Measurements from ENCODE around the gene AP1M1. TPM values are rescaled to one million over a fixed set of nuclear protein-coding genes. Genes with fewer than 3 reads are reported as not detected.

AP1M1 gene
- total and polyA plus RNA-seq, 2 donors = 30.6 to 72.9 TPM

GRCh38 chr19:16207490-16208025, 9.8 kb downstream of the AP1M1 start:
- no peak for DNase-seq (ENCODE audit: extremely low spot score)
- no peak overlapping the region for H3K4me3 ChIP-seq (ENCODE audit: low read depth, low read length)
- WGBS = 86% methylated on average over 12 of the region's 12 CpGs
- H3K27ac ChIP-seq (ENCODE audit: low read depth) = no peak overlapping the region
- H3K36me3 ChIP-seq (ENCODE audit: insufficient read depth) = peaks cover 1% of the 10 kb centered on the region
- H3K4me1 ChIP-seq (ENCODE audit: insufficient read depth) = no peaks in the 10 kb centered on the region

DNA sequence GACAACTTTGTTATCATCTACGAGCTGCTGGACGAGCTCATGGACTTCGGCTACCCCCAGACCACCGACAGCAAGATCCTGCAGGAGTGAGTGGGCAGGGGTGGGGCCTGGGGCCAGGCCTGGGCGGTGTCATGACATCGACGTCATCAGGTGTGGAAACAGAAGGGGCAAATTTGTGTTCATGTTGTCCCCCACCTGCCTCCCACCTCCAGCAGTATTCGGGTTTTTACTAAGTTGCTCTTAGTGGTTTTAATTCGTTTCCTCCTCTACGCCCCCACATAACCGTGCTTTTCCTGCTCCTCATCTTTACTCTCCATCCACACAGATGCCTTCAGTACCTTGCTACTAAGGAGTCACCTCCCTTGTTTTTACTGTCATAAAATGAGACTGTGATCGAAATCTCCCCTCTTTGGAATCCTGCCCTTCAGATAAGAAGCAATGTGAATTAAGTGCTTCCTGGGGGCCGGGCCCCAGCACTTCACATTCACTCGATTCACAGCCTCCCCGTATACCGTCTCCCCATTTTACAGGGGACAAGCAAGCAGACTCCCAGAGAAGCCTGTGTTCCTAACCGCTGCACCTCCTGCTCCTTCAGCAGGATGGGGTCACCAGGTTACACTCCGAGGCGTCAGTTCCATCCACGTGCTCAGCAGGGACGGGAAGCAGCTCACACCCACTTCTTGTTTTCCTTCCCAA, 10.5 kb downstream of the AP1M1 start:
- H3K27ac ChIP-seq (ENCODE audit: low read depth) = no peak overlapping the region
- WGBS = 84% methylated on average over 21 of the region's 21 CpGs
- no peak for DNase-seq (ENCODE audit: extremely low spot score)
- H3K36me3 ChIP-seq (ENCODE audit: insufficient read depth) = peaks cover 1% of the 10 kb centered on the region
- H3K4me1 ChIP-seq (ENCODE audit: insufficient read depth) = no peaks in the 10 kb centered on the region
- H3K4me3 ChIP-seq (ENCODE audit: low read depth, low read length) = no peak overlapping the region

DNA sequence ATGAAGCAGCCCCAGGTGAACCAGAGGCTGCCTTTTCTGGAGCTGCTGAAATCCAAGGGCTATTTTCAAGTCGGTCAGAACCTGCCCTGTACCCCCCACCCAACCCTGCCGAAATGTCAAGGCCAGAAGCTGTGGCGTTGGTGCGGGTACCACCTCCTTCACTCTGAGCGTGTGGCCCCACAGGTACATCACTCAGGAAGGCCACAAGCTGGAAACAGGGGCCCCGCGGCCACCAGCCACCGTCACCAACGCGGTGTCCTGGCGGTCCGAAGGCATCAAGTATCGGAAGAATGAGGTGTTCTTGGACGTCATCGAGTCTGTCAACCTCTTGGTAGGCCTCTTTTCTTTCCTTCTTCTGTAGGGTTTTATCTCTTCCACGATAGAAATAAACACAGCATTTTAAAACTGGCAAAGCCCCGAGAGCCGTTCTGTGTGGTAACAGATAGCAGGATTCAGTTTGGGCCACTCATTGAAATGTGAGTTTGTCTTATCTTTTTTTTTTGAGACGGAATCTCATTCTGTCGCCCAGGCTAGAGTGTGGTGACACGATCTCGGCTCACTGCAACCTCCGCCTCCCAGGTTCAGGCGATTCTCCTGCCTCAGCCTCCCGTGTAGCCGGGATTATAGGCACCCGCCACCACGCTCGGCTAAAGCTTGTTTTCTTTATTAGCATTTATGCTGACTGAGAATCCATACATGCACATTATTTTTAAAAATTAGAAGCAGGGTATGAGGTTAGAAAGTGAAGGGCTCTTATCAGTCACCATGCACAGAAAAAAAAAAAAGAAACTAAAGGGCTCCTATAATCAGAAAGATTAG, 11.3 kb downstream of the AP1M1 start:
- 89% methylated on average over 29 of the region's 29 CpGs for WGBS
- Histone ChIP-seq H3K27ac (ENCODE audit: low read depth) (no peak overlapping the region), H3K4me1 (ENCODE audit: insufficient read depth) (no peaks in the 10 kb centered on the region), H3K4me3 (ENCODE audit: low read depth, low read length) (no peak overlapping the region), H3K36me3 (ENCODE audit: insufficient read depth) (peaks cover 1% of the 10 kb centered on the region)
- DNase-seq (ENCODE audit: extremely low spot score) = no peak

- H3K4me1 ChIP-seq (ENCODE audit: insufficient read depth) = no peaks in the 10 kb centered on the region
- 89% methylated on average over 4 of the region's 4 CpGs for WGBS
- no peak overlapping the region for H3K4me3 ChIP-seq (ENCODE audit: low read depth, low read length)
- H3K36me3 ChIP-seq (ENCODE audit: insufficient read depth) = no peaks in the 10 kb centered on the region
- no peak for DNase-seq (ENCODE audit: extremely low spot score)
- no peak overlapping the region for H3K27ac ChIP-seq (ENCODE audit: low read depth)
Measured at GRCh38 chr19:16210168-16210567, 12.5 kb downstream of the AP1M1 start.

- no peaks in the 10 kb centered on the region for H3K4me1 ChIP-seq (ENCODE audit: insufficient read depth)
- H3K36me3 ChIP-seq (ENCODE audit: insufficient read depth) = no peaks in the 10 kb centered on the region
Measured at GRCh38 chr19:16213076-16213475, 15.4 kb downstream of the AP1M1 start.

DNA sequence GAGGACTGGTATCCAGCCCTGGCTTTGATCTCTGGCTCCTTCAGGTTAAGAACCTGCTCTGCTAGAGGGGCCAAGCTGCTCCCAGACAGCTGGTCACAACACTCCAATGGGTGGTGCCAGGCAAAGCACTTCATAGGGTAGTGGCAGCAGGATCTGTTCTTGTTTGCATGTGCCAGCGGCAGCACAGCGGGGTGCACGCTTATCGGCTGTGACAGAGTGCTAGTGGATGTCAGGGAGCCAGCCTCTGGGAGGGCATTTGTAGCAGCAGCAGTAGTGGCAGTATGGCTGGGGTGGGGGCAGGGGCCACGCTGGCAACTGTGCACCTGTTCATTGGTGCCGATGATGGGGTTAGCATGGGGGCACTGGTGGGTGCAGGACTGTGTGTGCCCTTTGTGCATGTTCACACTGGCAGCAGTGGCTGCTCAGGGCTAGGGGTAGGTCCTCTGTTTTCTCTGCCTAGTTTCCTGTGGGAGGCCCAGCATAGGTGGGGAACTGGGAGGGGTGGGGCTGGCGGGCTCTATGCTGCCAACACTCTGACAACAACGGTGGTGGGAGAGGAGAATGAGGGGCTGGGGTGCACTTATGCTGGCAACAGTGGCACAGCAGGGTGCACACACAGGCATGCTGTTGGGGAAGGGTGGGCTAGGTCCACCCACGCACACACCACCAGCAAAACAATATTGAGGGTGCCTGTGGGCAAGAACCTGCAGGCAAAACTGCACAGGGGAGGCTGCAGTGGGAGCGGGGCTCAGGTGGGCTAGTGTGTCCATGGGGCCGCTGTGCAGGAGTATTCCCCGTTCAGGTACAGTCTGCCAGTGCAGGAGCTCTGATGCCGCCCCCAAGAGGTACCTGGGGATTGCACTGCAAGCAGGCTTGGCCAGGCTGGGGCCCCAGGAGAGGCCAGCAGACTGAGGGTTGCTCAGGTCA, 19.3 kb downstream of the AP1M1 start:
- no peaks in the 10 kb centered on the region for H3K4me1 ChIP-seq (ENCODE audit: insufficient read depth)
- no peak for DNase-seq (ENCODE audit: extremely low spot score)
- H3K36me3 ChIP-seq (ENCODE audit: insufficient read depth) = no peaks in the 10 kb centered on the region
- no peak overlapping the region for H3K27ac ChIP-seq (ENCODE audit: low read depth)
- no peak overlapping the region for H3K4me3 ChIP-seq (ENCODE audit: low read depth, low read length)
- WGBS = 88% methylated on average over 13 of the region's 13 CpGs

More at GRCh38 chr19:16213076-16213475, 15.4 kb downstream of the AP1M1 start:
- H3K27ac ChIP-seq (ENCODE audit: low read depth) = no peak overlapping the region
- no peak for DNase-seq (ENCODE audit: extremely low spot score)
- H3K4me3 ChIP-seq (ENCODE audit: low read depth, low read length) = no peak overlapping the region

DNA sequence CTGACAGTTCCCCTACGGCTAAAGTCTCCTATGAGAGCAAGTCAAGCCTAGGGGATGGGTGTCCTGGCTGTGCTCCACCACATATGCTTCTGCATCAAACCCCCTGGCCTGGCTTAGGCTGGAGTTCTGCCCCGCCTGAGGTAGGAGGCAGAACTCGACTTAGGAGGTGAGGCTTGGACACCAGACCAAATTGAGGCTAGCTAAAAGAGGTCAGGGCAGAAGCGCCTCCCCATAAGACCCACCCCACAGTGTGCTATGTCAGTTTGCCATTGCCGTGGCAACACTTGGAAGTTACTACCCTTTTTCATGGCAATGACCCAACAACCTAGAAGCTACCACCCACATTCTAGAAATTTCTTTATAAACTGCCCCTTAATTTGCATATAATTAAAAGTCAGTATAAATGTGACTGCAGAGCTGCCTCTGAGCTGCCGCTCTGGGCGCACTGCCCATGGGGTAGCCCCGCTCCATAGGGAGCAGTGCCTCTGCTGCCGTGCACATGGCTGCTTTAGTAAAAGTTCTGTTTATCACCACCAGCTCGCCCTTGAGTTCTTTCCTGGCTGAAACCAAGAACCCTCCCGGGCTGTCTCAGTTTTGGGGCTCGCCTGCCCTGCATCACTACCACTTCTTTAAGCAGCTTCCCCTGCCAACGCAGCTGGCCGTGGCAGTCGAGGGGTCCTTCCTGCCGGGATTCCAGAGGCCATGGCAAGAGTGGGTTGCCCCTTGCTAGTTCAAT, 20.2 kb downstream of the AP1M1 start:
- no peak overlapping the region for H3K4me3 ChIP-seq (ENCODE audit: low read depth, low read length)
- H3K27ac ChIP-seq (ENCODE audit: low read depth) = no peak overlapping the region
- no peak for DNase-seq (ENCODE audit: extremely low spot score)
- no peaks in the 10 kb centered on the region for H3K36me3 ChIP-seq (ENCODE audit: insufficient read depth)
- no peaks in the 10 kb centered on the region for H3K4me1 ChIP-seq (ENCODE audit: insufficient read depth)
- 89% methylated on average over 16 of the region's 16 CpGs for WGBS

DNA sequence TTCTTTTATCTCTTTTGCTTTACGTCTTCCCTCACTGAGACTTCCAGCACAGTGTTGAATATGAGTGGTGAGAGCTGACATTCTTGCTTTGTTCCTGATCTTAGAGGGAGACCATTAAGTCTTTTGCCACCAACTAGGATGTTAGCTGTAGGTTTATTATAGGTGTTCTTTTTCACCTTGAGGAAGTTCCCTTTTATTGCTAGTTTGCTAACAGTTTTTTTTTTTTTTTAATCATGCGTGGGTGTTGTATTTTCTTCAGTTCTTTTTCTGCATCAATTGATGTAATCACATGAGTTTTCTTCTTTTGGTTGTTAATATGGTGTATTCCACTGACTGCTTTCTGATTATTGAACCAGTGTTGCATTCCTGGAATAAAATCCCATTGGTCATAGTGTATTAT, 21.1 kb downstream of the AP1M1 start:
- no peaks in the 10 kb centered on the region for H3K36me3 ChIP-seq (ENCODE audit: insufficient read depth)
- 87% methylated on average over 2 of the region's 2 CpGs for WGBS

DNA sequence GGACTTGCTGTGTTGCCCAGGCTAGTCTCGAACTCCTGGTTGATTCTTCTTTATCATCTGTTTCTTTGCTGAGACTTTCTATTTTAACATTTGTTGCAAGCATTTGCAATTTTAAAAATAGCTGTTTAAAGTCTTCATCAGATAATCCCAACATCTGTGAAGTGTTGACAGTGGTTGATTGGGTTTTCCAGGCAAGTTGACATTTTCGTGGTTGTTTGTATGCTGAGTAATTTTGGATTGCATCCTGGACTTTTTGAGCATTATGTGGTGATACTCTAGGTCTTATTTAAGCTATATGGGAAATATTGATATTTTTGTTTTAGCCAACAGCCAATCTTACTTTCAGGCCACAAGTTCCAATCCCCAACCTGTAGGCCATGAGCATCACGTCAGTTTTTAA, 25.1 kb downstream of the AP1M1 start:
- Histone ChIP-seq H3K27ac (ENCODE audit: low read depth) (no peak overlapping the region), H3K4me1 (ENCODE audit: insufficient read depth) (no peaks in the 10 kb centered on the region), H3K4me3 (ENCODE audit: low read depth, low read length) (no peak overlapping the region), H3K36me3 (ENCODE audit: insufficient read depth) (peaks cover 4% of the 10 kb centered on the region)
- WGBS = 87% methylated on average over 3 of the region's 3 CpGs
- no peak for DNase-seq (ENCODE audit: extremely low spot score)

More for the DNA sequence above, 21.1 kb downstream of the AP1M1 start:
- no peaks in the 10 kb centered on the region for H3K4me1 ChIP-seq (ENCODE audit: insufficient read depth)
- no peak overlapping the region for H3K27ac ChIP-seq (ENCODE audit: low read depth)
- no peak overlapping the region for H3K4me3 ChIP-seq (ENCODE audit: low read depth, low read length)
- DNase-seq (ENCODE audit: extremely low spot score) = no peak

DNA sequence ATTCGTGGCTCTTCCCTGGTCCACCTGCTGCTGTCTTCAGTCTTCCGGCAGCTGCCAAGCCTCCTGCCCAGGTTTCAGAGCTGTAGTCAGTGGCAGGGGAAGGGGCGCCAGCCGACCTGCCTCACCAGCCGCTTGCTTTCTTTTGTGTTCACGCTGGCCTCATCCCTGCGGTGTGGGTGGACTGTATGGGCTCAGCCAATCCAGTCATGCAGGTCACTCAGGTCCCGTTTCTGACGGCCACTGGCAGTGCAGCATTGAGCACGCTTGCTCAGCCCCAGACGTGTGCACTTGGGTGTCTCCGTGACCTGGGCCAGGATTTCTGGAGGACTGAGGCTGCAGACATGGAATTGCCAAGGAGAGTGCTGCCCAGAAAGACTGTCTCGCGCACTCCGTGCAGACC, 26.0 kb downstream of the AP1M1 start:
- 83% methylated on average over 15 of the region's 15 CpGs for WGBS
- Histone ChIP-seq H3K36me3 (ENCODE audit: insufficient read depth) (peaks cover 4% of the 10 kb centered on the region), H3K27ac (ENCODE audit: low read depth) (no peak overlapping the region), H3K4me3 (ENCODE audit: low read depth, low read length) (no peak overlapping the region), H3K4me1 (ENCODE audit: insufficient read depth) (no peaks in the 10 kb centered on the region)
- no peak for DNase-seq (ENCODE audit: extremely low spot score)

GRCh38 chr19:16224293-16225045, 26.8 kb downstream of the AP1M1 start:
- H3K27ac ChIP-seq (ENCODE audit: low read depth) = no peak overlapping the region
- no peak overlapping the region for H3K4me3 ChIP-seq (ENCODE audit: low read depth, low read length)
- DNase-seq (ENCODE audit: extremely low spot score) = no peak
- H3K36me3 ChIP-seq (ENCODE audit: insufficient read depth) = peaks cover 4% of the 10 kb centered on the region
- WGBS = 88% methylated on average over 32 of the region's 32 CpGs
- no peaks in the 10 kb centered on the region for H3K4me1 ChIP-seq (ENCODE audit: insufficient read depth)

All from urinary bladder (tissue), 4 donors.